ENCODE results near the gene METAP2.

DNA sequence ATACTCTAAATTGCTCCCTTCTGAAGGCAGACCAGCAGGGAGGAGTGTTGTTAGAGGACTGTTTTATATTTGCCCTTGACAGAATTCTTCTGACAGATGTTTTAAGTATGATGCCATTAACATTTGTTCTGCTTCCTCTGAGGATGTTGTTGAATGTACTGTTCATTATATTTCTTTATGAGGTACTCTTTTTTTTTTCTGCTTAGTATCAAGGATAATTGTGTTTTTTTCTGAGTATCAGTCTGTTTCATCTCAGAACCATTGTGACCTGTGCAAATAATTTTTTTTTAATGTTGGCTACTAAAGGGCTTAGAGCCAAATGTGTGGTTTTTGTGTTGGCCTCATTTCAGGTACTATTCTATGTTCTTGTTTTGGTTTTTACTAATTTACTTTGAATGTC, 10.6 kb downstream of the METAP2 start:
- TF ChIP-seq, protein P1, sequence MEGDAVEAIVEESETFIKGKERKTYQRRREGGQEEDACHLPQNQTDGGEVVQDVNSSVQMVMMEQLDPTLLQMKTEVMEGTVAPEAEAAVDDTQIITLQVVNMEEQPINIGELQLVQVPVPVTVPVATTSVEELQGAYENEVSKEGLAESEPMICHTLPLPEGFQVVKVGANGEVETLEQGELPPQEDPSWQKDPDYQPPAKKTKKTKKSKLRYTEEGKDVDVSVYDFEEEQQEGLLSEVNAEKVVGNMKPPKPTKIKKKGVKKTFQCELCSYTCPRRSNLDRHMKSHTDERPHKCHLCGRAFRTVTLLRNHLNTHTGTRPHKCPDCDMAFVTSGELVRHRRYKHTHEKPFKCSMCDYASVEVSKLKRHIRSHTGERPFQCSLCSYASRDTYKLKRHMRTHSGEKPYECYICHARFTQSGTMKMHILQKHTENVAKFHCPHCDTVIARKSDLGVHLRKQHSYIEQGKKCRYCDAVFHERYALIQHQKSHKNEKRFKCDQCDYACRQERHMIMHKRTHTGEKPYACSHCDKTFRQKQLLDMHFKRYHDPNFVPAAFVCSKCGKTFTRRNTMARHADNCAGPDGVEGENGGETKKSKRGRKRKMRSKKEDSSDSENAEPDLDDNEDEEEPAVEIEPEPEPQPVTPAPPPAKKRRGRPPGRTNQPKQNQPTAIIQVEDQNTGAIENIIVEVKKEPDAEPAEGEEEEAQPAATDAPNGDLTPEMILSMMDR (optimal IDR thresholded peaks at IDR 0.05 in 1 of 3, IDR thresholded peaks at IDR 0.05 in 1 of 3, conservative IDR thresholded peaks at IDR 0.05 in 1 of 3; ENCODE audit: extremely low read depth in 1 of 3, insufficient read depth in 2 of 3, low read length in 3 of 3), result no peak
- no peak for TF ChIP-seq EZH2 (IDR thresholded peaks at IDR 0.05; ENCODE audit: low read length)
